Right atrium auricular region (tissue), 2 donors: ENCODE results near the gene ZSWIM3. TPM values are rescaled to one million over a fixed set of nuclear protein-coding genes. Genes with fewer than 3 reads are reported as not detected.
A peak's percentile ranks its signal among the peaks of the same experiment; 100 is the strongest.
"Not testable (repeated sequence)": the region's sequence is repeated elsewhere in the genome, so short reads cannot be mapped to it uniquely, and the experiment has no call there.

ENCODE experiments used
- DNase-seq: peaks from one replicate; pipeline ENCODE4 v3.0.0-alpha.2; 2019; ENCODE audit warnings: low spot score
- H3K27ac ChIP-seq, 2 donors: fragments of 200-600 bp; sonication (generic); 1 replicate in 1 of 2; 2 replicates in 1 of 2; pipeline ENCODE4 v1.5.1; 2016 to 2019
- H3K27me3 ChIP-seq, 2 donors: fragments of 200-600 bp; sonication (generic); one replicate each; pipeline versions ENCODE4 v1.5.1 to v1.6.0; 2017 to 2019
- H3K36me3 ChIP-seq: fragments of 200-600 bp; sonication (generic); one replicate; pipeline ENCODE4 v1.5.1; 2016
- H3K4me1 ChIP-seq, 2 donors: fragments of 200-600 bp; sonication (generic); one replicate each; pipeline versions ENCODE4 v1.5.1 to v1.6.0; 2017 to 2019
- H3K4me3 ChIP-seq, 2 donors: fragments of 200-600 bp; sonication (generic); 1 replicate in 1 of 2; 2 replicates in 1 of 2; pipeline ENCODE4 v1.5.1; 2017 to 2019; ENCODE audit warnings: mild to moderate bottlenecking in 1 of 2, moderate library complexity in 1 of 2
- H3K9me3 ChIP-seq, 2 donors: fragments of 200-600 bp; sonication (generic); one replicate each; pipeline ENCODE4 v1.5.1; 2019
- CTCF ChIP-seq, 2 donors: fragments of 200-600 bp; sonication (generic); IDR thresholded peaks; one replicate each; pipeline ENCODE4 v1.5.1; 2019; ENCODE audit warnings: antibody characterized with exemption in 2 of 2
- total RNA-seq, 2 donors: library from RNA; depleted of rRNA; stranded (reverse); fragments of >200 nt; gene quantifications; one replicate each; pipeline ENCODE4 v1.1.0, GENCODE V29; 2016

The ZSWIM3 gene
- total RNA-seq, 2 donors from 2014 or later, result 2.4 to 3.7 TPM

- H3K9me3 ChIP-seq, result no peaks in the 10 kb centered on the region
- H3K27ac ChIP-seq, result peak overlapping the region in 1 of 2 donors; percentile 13
- TF ChIP-seq CTCF (IDR thresholded peaks at IDR 0.05), result no peak
- peaks cover 0 to 46% of the 10 kb centered on the region in 2 donors for H3K4me1 ChIP-seq
- no peak overlapping the region for H3K4me3 ChIP-seq
- no peak for DNase-seq
- H3K36me3 ChIP-seq, result no peaks in the 10 kb centered on the region
- H3K27me3 ChIP-seq, result no peaks in the 10 kb centered on the region
These were observed 29.7 kb upstream of the ZSWIM3 start for GRCh38 chr20:45827712-45828111.

- TF ChIP-seq CTCF (IDR thresholded peaks at IDR 0.05), result no peak
- Histone ChIP-seq H3K27me3 (no peaks in the 10 kb centered on the region), H3K4me3 (no peak overlapping the region), H3K4me1 (peaks cover 0 to 45% of the 10 kb centered on the region in 2 donors), H3K9me3 (no peaks in the 10 kb centered on the region), H3K36me3 (no peaks in the 10 kb centered on the region), H3K27ac (peak overlapping the region; percentile 47 to 73)
- no peak for DNase-seq
These were observed 28.8 kb upstream of the ZSWIM3 start for GRCh38 chr20:45828589-45828988.

GRCh38 chr20:45829673-45830106 lies 27.7 kb upstream of the ZSWIM3 start:
- H3K4me1 ChIP-seq, result peaks cover 0 to 37% of the 10 kb centered on the region in 2 donors
- not testable (repeated sequence) for H3K27me3 ChIP-seq, H3K9me3 ChIP-seq, DNase-seq, H3K4me3 ChIP-seq, H3K36me3 ChIP-seq
- H3K27ac ChIP-seq, result peak overlapping the region in 1 of 2 donors; percentile 13

DNA sequence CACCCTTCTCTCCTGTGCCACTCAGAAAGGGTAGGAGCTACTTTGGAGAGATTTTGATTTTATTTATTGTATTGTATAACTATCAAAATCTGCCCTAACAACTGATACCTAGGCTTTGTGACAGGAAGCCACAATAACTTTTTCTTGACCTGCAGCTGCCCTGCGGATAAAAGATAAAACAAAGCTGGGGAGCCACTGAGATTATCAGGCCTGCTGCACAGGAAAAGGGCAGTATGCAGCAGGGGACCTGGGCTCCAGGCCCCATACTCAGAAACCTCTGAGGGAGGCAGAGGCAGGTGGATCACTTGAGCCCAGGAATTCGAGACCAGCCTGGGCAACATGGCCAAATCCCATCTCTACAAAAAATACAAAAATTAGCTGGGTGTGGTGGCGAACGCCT lies 24.8 kb upstream of the ZSWIM3 start:
- Histone ChIP-seq H3K4me3 (peak overlapping the region in 1 of 2 donors; percentile 85), H3K36me3 (no peaks in the 10 kb centered on the region), H3K4me1 (peaks cover 0 to 43% of the 10 kb centered on the region in 2 donors), H3K9me3 (no peaks in the 10 kb centered on the region), H3K27ac (peak overlapping the region; percentile 97 to 99), H3K27me3 (no peaks in the 10 kb centered on the region)
- no peak for DNase-seq
- TF ChIP-seq CTCF (IDR thresholded peaks at IDR 0.05), result no peak

GRCh38 chr20:45833030-45833882 lies 24.2 kb upstream of the ZSWIM3 start, which contains the start of gene SNX21:
SNX21 (plus strand) TSS chr20:45833799; CDS start chr20:45833920, 121 bp downstream.
- Histone ChIP-seq H3K27me3 (no peaks in the 10 kb centered on the region), H3K36me3 (no peaks in the 10 kb centered on the region), H3K27ac (peak within 1 kb of the TSS; percentile 97 to 99), H3K4me1 (peaks cover 0 to 43% of the 10 kb centered on the region in 2 donors), H3K9me3 (no peaks in the 10 kb centered on the region), H3K4me3 (peak within 1 kb of the TSS; percentile 85 to 88)
- DNase-seq, result peak; percentile 95
- TF ChIP-seq CTCF (IDR thresholded peaks at IDR 0.05), result no peak
